GM20431 (cell line): Measurements from ENCODE around the gene RPS28.

Source experiments
- in situ Hi-C: fragments of 300-500 bp; cut with MseI, MboI; formaldehyde crosslinking; loops from one replicate; pipeline ENCODE4 v1.15.0; 2020; ENCODE audit warnings: low sequenced_read_pairs; ENCODE audit not compliant: unreplicated experiment

Gene RPS28

DNA sequence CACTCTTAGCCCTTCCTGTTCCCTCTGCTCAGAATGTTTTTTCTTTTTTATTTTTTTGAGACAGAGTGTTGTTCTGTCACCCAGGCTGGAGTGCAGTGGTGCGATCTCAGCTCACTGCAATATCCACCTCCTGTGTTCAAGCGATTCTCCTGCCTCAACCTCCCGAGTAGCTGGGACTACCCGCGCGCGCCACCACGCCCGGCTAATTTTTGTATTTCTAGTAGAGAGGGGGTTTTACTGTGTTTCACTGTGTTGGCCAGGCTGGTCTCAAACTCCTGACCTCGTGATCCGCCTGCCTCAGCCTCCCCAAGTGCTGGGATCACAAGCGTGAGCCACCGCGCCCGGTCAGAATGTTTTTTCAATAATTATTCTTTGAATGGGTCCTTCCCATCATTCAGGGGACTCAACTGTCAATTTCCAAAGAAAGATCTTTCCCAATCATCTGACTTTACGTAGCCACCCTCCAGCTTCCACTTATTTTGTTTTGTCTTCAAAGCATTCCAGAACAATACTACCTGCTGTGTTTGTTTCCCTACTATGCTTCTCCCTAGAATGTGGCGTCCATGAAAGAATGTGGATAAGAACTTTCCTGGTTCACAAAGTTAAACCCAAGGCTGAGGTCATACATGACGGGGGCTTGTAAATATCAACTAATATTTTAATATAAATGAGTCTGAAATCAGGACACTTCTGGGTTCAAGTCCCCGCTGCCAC, 1.3 kb upstream of the RPS28 start:
- in situ Hi-C loops = no loop called here

DNA sequence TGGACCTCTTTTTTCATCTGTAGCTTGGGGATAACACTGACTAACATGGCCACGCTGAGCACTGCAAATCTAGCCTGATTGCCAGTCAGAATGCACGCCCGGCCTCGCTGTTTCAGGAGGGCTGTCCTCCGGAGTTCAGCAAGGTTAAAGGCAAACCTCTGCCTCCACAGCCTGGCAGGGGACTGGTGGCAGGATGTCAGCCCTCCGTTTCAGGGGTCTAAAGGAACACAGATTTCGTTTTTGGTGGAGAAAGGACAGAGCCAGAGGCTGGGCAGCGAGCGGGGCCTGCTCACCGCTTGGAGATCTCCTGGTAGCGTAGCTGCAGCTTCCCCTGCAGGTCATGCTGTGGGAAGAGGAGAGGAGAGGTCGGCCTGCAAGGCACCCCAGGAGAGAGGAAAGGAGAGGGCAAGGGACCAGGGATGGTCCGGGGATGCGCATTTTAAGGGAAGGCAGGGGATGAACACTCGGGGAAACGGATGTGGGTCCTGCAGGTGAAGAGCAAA, 681 bp upstream of the RPS28 start:
- in situ Hi-C loops = no loop called here

DNA sequence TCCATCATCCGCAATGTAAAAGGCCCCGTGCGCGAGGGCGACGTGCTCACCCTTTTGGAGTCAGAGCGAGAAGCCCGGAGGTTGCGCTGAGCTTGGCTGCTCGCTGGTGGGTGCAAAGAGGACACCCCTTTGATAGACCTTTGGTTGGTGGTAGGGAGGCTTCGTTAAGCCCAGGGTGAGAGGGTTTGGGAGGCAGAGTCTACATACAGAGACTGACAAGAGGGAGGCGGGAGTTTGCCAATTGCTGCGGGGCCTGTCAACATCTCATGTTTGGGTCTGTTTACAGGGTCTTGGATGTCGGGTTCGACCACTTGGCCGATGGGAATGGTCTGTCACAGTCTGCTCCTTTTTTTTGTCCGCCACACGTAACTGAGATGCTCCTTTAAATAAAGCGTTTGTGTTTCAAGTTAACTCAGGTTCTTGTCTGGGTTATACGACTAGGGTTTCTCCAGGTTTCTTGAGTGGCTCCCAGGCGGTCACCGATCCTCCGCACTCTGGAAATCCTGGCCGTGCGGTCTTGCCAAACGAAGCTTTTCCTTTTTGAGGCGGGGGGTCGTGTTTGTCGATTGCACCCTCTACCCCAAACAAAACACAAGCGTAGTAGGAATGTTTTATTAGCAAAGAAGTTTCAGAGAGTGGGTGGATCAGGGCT, 816 bp downstream of the RPS28 start:
- in situ Hi-C loops = no loop called here

DNA sequence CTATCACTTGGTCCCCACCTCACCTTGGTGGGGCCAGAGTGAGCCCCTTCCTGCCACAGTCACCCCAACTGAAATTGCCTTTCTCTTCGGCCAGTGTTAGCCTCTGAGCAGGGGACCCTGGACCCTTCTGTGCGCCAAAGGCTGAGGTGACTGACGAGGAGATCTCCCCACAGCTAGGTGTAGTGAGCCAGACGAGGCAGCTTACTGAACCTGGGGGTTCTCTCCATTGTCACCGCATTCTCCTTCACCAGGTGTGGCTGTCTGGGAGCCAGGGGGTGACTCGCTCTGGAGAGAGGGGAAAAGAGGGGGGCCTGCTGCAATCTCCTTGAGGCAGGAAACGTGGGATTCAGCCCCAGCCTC, 1.3 kb downstream of the RPS28 start:
- in situ Hi-C loops = no loop called here

DNA sequence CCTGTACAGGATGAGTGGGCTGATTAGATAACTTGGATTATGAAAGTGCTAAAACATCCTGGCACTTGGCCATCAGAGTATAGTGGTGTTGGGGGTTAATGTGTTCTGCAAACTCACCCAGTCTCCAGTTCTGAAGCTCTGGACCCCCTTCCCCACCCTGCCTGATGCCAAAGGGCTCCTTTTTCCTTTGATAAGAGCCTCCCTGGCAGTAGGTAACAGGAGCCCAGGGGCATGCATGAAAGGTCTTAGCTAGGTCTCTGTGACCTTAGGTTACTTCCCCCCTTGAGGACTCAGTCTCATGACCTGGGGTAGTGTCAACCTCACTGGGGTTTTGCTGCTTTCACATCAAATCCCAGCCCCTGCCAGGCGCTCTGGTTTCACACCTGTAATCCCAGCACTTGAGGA, 2.5 kb downstream of the RPS28 start:
- in situ Hi-C loops = no loop called here

DNA sequence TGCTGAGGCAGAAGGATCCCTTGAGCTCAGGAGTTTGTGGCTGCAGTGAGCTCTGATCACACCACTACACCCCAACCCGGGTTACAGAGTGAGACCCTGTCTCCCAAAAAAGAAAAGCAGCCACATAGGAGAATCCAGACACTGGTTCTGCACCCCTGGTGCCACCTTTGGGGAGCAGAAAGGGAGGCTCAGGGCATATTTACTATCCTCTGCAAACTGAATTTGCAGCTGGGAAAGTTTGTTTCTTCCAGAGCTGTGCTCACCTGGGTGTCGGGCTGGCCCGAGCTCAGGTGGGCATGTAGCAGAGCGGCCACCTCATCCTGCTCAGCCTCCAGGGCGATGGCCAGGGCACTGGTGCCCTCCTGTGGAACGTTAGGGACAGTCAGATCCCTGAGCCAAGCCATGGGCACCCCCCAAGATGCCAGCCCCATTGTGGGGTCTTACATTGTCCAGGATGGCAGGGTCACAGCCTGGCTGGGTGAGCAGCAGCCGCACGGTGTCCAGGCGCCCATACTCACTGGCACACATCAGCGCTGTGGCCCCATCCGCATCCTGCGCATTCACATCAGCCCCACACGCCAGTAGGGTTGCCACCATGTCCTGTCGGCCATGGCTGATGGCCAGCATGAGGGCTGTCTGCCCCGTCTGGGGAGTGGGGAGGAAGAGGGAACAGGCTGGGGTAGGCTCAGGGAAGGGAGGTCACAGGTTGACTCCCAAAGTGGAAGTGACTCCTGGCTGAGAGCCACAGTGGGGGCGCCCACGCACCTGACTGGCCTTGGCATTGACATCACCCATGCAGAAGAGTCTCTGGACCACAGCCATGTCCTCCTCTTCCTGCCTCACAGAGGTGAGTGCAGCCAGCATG, 3.1 kb downstream of the RPS28 start:
- in situ Hi-C loops = no loop called here

DNA sequence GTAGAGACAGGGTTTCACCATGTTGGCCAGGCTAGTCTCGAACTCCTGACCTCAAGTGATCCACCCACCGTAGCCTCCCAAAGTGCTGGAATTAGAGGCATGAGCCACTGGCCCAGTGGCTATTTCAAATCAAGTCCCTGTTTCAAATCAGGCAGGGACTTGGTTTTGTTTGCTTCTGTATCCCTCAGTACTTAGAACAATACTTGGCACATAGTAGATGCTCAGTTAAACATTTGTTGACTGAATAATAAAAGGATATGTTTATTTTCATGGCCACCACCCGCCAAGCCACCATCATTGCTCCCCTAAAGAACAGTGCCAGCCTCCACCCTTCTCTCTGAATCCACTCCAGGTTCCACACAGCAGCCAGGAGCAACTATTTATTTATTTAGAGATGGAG, 4.2 kb downstream of the RPS28 start:
- in situ Hi-C loops = no loop called here

DNA sequence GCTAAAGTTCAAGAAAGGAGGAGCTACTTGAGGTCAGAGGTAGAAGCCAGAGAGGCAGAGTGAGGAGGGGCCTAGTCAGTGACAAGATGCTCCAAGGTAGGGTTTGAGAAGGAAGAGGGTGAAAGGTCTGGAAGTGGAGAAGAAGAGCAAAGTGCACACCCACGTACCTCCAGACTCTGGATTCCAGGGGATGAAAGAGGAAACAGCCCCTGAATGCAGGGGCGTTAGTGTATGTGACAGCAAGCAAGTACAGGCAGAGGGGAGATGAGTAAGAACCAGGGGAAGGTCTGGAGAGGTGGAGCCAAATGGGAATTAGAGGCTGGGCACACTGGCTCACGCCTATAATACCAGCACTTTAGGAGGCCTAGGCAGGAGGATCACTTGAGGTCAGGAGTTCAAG, 8.7 kb downstream of the RPS28 start:
- in situ Hi-C loops = no loop called here

DNA sequence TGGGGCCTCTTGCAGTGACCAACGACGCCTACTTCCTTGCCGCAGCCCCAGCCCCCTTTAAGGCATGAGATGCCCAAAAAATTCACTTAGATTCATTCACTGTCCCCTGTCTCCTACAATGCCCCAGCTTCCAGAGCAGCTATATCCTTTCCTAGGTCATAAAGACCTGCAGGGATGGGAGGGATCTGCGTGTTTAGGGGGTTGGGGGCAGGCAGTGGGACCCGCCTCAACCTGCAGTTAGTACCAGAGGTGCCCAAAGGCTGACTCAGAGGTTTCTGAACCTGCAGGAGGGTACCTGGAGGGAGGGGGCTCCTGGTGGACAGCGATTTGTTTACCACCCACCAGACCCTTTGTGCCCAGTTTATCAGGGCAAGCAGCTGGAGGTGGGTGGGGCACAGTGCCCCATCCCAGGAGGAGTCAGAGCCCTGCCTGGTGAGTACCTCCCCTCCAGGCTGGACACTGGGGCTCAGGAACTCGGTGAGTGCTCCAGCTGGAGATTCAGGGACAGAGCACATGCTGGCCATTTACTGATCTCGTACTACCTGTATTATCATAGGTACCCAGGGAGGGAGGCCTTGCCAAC, 10.1 kb downstream of the RPS28 start:
- in situ Hi-C loops = no loop called here

DNA sequence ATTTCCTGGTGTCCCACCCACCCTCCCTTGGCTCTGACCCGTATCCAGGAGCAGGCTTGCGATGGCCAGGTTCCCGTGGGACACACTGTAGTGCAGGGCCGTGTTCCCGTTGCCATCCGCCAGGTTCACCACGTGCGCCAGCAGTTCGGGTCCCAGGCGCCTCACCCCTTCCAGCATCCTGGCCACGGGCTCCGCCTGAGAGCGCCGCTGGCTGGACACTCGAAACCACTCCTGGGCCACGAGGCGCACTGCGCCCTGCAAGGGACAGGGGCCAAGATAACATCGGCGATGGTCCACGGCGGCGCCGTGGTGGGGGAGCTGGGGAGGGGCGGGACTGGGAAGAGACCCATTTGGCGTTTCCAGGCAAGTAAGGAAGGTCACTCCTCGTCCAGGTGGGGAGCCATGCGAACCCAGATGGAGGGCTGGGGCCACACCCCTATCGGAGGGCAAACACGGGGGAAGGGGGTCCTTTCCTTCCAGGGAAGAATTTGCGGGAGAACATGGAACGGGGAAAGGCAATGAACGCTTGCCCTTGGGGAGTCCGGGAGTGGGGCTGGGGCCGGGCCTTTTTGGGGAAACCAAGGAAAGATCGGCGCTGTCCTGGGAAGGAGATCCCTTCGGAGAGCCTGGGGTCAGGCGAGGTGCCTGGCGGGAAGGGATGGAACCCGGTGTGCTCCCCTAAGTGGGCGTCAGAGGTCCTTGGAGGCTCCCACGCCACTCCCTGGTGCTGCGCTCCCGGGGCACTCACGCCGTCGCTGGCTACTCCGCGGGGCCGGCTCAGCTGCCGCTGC, 11.9 kb downstream of the RPS28 start:
- in situ Hi-C loops = no loop called here

DNA sequence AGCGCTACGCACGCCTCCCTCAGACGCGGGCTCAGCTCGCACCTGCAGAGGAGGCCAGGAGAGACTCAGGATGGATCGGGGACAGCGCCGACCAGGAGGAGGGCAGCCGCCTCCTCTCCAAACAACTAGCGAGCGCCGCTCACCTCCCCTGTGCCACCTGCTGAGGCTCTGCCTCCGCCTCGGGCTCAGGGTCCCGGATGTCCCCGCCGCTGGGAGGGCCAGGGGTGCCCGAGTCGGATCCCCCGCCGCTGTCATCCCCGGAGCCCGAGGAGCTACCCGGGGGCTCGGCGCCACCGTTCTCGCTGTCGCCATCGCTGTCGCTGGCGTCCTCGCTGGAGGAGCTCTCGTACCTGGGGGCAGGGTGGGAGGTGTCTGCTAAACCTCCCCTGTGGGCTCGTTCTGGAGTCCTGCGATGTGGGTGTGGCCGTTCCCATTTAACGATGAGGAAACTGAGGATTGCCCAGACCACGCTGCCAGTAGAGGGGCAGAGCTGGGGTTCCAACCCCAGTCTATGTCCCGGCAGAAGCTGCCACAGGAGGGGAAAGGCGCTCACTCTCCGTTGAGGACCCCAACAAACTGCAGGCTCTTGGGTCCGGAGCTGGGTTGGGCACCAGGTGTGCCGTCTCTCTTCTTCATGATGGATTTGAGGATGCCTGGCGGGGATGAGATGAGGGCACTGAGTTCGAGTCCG, 12.6 kb downstream of the RPS28 start:
- in situ Hi-C loops = no loop called here

DNA sequence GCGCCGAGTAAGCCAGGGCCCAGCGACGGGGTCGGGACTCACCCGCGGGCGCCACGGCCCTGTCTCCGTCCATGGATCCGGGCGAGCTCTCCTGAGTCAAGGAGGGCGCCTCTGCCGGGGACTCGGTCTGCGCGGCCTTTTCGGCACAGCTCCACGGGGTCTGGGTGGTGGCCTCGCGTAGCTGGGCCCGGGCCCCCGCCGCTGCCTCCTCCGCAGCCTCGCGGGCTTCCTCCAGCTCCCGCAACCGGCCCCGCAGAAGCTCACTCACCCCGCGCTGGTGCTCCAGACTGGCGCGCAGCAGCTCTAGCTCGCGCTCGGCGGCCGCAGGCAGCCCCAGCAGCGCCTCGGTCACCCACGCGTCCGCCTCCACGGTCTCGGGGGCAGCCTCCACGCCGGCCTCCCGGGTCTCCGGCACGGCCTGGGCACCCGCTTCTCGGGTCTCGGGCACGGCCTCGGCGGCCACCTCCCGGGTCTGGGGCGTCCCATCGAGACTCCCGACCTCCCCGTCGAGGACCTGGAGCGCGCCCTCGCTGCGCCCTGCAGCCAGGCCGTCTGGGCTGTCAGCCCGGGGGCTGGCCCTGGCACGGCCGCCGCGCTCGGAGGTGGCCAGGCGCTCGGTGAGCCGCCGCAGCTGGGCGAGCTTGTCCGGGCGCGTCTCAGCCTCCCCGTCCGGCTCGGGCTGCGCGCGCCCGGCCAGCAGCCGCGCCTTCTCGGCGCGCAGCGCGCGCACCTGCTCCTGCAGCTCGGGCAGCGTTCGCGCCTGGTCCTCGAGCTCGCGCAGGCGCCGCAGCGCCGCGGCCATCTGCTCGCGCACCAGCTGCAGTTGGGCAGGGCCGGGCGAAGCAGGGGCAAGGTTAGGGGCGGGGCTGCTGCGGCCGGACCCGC, 13.4 kb downstream of the RPS28 start:
- in situ Hi-C loops = no loop called here

DNA sequence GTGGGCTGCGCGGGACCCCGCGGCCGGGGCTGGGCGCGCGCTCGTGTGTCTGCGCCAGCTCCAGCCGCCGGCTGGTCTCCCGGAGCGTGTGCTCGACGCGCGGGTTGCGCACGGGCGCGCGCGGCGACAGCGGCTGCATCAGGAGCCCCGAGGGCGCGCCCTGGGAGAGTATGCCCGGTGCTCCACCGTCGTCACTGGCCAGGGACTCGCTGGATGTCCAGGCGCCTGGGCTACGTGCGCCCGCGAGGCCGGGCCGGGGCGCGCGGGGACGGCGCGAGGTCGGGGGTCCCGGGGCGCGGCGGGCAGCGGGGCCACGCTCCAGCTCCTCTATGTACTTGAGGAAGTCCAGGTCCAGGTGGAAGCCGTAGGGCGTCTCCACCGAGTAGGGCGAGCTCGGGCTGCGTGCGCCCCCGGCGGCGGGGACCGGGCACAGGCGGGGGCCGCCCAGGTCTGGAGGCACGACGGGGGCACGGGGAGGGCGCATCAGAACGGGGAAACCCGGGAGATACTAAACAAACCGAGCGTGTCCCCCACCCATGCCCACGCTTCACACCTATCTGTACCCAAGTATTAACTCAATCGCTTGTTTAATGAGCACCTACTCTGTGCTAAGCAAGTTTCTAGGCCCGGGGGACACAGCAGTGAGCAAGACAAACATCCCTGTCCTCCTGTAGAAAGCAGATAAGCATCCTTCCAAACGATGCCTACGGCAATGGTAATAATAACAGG, 14.2 kb downstream of the RPS28 start:
- in situ Hi-C loops = no loop called here

DNA sequence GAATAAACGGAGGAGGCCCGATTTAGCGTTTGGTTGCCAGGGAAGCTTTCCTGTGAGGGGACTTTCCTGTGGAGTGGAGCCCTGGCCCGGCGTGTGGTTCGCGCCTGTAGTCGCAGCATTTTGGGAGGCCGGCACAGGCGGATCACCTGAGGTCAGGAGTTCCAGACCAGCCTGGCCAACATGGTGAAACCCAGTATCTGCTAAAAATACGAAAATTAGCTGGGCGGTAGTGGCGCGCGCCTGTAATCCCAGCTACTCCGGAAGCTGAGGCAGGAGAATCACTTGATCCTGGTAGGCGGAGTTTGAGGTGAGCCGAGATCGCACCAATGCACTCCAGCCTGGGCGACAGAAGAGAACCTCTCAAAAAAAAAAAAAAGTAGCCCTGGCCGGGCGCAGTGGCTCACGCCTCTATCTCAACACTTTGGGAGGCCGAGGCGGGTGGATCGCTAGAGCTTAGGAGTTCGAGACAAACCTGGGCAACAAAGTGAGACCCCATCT, 14.8 kb downstream of the RPS28 start:
- in situ Hi-C loops = no loop called here

DNA sequence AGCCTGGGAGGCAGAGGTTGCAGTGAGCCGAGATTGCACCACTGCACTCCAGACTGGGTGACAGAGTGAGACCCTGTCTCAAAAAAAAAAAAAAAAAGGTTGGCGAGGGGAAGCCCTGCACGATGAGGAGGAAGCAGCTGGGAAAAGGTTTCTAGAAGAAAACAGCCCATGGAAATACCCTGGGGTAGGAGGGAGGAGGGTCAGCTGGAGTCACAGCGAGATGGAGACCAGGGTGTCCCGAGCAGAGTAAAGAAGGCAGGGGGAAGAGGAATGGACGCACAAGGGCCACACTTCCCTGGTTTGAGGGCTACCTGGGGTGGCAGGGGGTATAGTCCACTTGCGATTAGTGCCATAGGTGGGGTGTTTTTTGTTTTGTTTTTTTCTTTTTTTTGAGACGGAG, 15.4 kb downstream of the RPS28 start:
- in situ Hi-C loops = no loop called here

DNA sequence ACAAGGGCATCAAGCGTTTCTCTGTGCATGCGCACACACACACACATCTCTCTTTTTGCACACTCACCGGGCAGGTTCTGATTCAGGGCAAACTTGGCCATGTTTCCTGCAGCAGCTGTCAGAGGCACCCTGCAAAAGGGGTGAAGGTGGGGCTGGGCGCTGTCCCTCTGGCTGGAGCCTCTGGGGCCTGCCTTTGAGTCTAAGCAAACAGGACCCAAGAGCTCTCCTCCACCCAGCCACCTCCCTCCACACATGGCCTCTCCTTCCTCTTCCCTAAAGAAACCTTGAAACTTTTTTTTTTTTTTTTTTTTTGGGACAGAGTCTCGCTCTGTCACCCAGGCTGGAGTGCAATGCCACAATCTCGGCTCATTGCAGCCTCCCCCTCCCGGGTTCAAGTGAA, 16.4 kb downstream of the RPS28 start:
- in situ Hi-C loops = no loop called here

DNA sequence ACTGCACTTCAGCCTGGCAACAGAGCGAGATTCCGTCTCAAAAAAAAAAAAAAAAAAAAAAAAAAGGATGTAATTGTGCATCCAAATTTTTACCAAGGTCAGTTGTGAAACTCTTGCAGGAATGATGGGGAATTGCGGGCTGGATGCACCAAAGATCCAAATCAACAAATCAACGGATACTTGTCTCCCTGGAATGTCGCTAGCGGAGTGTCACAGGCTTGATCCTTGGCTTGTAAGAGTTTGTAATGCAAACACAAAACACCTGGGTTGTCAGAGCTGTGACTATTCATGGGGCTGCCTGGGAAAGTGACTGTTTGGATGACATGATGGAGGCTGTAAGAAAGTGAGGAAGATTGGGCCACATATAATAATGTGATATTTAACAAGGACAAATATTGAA, 17.5 kb downstream of the RPS28 start:
- in situ Hi-C loops = no loop called here
